ENCODE results near the gene OLFM4. TPM values are rescaled to one million over a fixed set of nuclear protein-coding genes. Genes with fewer than 3 reads are reported as not detected.

OLFM4 gene
- total and polyA plus RNA-seq, 2 donors (not counting 3 experiments of a cell fraction or from before 2014, with no cell fraction given) = not detected

DNA sequence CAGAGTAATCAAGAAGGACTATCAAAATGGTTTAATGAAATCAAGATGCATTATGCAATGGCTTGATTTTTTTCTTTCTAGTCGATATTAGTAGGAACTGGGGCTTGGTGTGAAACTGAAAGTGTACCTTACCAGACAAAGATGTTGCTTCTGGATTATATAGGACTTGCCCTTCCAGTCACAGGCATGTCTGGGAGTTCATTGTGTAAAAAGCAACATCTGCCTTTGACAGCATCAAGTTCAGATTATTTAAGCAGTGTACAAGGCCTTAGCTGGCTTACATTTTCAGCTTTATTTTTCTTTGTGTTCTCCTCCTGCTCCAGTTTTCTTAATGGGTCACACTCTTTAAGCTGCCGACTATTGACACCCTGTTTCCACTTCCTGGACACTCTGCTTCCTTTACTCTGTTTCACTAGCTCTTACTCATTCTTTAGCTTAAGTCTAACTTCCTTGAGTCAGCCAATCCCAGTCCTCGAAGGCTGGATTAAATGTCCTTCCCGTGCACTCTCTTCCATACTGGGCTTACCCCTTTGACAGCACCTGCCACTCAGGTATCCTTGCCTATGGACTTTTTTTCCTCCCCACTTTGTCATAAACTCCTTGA, 29.4 kb upstream of the OLFM4 start:
- no peak overlapping the region for H3K27ac ChIP-seq (ENCODE audit: insufficient read depth, low read depth, low read length)
- intact Hi-C loops (cut with micrococcal nuclease) = no loop called here
- H3K4me3 ChIP-seq (replicated peaks in 1 of 3; ENCODE audit: insufficient read depth in 1 of 3, low read depth in 1 of 3, low read length in 3 of 3) = no peak overlapping the region
- no TSS peak for BruUV-seq (replicated peaks)
- no peaks in the 10 kb centered on the region for H3K27me3 ChIP-seq (ENCODE audit: control insufficient read depth in 2 of 2, insufficient read depth in 2 of 2, low read length in 2 of 2)
- H3K4me1 ChIP-seq (ENCODE audit: control insufficient read depth, extremely low read depth, insufficient read depth, low read length) = no peaks in the 10 kb centered on the region
- ChIA-PET CTCF (interaction anchor here (0.9 kb wide), 1 partner anchor 31 kb away, joined by 3 read pairs; no protein-coding TSS in a partner anchor), POLR2A (no interaction called here)
- FAIRE-seq (no peak), DNase-seq (ENCODE audit: low read depth, low spot score) (no peak)
- no peak overlapping the region for H3K4me2 ChIP-seq (ENCODE audit: insufficient read depth, low read length)
- dilution Hi-C loops (cut with MboI; ENCODE audit: extremely low pct_ligation_motif_present, low sequenced_read_pairs) = no loop called here
- no peaks in the 10 kb centered on the region for H3K36me3 ChIP-seq (ENCODE audit: control insufficient read depth in 2 of 2, extremely low read depth in 1 of 2, insufficient read depth in 2 of 2, low read length in 2 of 2)
- no peaks in the 10 kb centered on the region for H4K20me1 ChIP-seq (replicated peaks; ENCODE audit: control insufficient read depth, extremely low read depth, insufficient read depth, low read length)
- H3K9ac ChIP-seq (replicated peaks; ENCODE audit: extremely low read depth, insufficient read depth, low read length) = no peak overlapping the region
- H3K79me2 ChIP-seq (ENCODE audit: control insufficient read depth, insufficient read depth, low read length) = no peaks in the 10 kb centered on the region
- TF ChIP-seq POLR2AphosphoS5 (IDR thresholded peaks at IDR 0.05; ENCODE audit: insufficient read depth, low read depth, low read length) (no peak), CTCF (IDR thresholded peaks at IDR 0.05; ENCODE audit: extremely low read depth in 1 of 2, insufficient read depth in 1 of 2, low read depth in 1 of 2, low read length in 2 of 2) (no peak), EZH2 (IDR thresholded peaks at IDR 0.05; ENCODE audit: borderline replicate concordance, low read depth, low read length, severe bottlenecking) (no peak), FOS (IDR thresholded peaks at IDR 0.05; ENCODE audit: borderline replicate concordance, insufficient read depth, low read length) (no peak), MAX (IDR thresholded peaks at IDR 0.05; ENCODE audit: insufficient read depth, insufficient read length) (no peak)
- H3K9me3 ChIP-seq (replicated peaks; ENCODE audit: control insufficient read depth, insufficient read depth, low read length) = peaks cover 3% of the 10 kb centered on the region
- no peaks in the 10 kb centered on the region for H3K9me1 ChIP-seq (replicated peaks; ENCODE audit: control insufficient read depth, extremely low read depth, insufficient read depth, low read length)
- no peak overlapping the region for H2AFZ ChIP-seq (ENCODE audit: low read depth, low read length)

All from endothelial cell of umbilical vein (primary cell).